Measurements from ENCODE around the gene STARD9. TPM values are rescaled to one million over a fixed set of nuclear protein-coding genes. Genes with fewer than 3 reads are reported as not detected.
A peak's percentile ranks its signal among the peaks of the same experiment; 100 is the strongest.

Gene STARD9
- total RNA-seq, 4 donors from 2014 or later, result 22.8 to 67.2 (median 25.2) TPM

- Histone ChIP-seq H3K36me3 (no peaks in the 10 kb centered on the region), H3K27me3 (no peaks in the 10 kb centered on the region), H3K9me3 (no peaks in the 10 kb centered on the region), H3K4me3 (peak overlapping the region; percentile 37 to 65), H3K27ac (peak overlapping the region; percentile 91 to 95), H3K4me1 (peaks cover 0 to 4% of the 10 kb centered on the region in 2 donors)
- TF ChIP-seq CTCF (IDR thresholded peaks at IDR 0.05) (no peak), POLR2A (IDR thresholded peaks at IDR 0.05) (no peak)
- intact Hi-C loops (cut with DNase I; ENCODE audit: low total_unique reads), result loop anchor here (10.0 kb wide), 1 partner anchor 189 kb away; the partner anchor contains the start of gene TTBK2
- DNase-seq, result no peak
Measured at GRCh38 chr15:42735382-42736165, 160.2 kb downstream of the STARD9 start.

- DNase-seq, result peak in 1 of 2 donors; percentile 47
- intact Hi-C loops (cut with DNase I; ENCODE audit: low total_unique reads), result loop anchor here (10.0 kb wide), 1 partner anchor 189 kb away; the partner anchor contains the start of gene TTBK2
- TF ChIP-seq POLR2A (IDR thresholded peaks at IDR 0.05) (no peak), CTCF (IDR thresholded peaks at IDR 0.05) (no peak)
- no peaks in the 10 kb centered on the region for H3K27me3 ChIP-seq
- peak overlapping the region; percentile 37 to 65 for H3K4me3 ChIP-seq
- H3K36me3 ChIP-seq, result no peaks in the 10 kb centered on the region
- no peaks in the 10 kb centered on the region for H3K9me3 ChIP-seq
- H3K27ac ChIP-seq, result peak overlapping the region; percentile 91 to 95
- peaks cover 0 to 4% of the 10 kb centered on the region in 2 donors for H3K4me1 ChIP-seq
Measured at GRCh38 chr15:42736178-42736792, 160.9 kb downstream of the STARD9 start.

GRCh38 chr15:42736793-42737528 lies 161.6 kb downstream of the STARD9 start, which contains the start of gene CDAN1:
Gene CDAN1 (minus strand): TSS chr15:42737128. CDS start chr15:42737102, 26 bp downstream.
- intact Hi-C loops (cut with DNase I; ENCODE audit: low total_unique reads), result loop anchor here (10.0 kb wide), 1 partner anchor 188 kb away; the partner anchor contains the start of gene TTBK2
- TF ChIP-seq POLR2A (IDR thresholded peaks at IDR 0.05) (peak; percentile 71 to 91), CTCF (IDR thresholded peaks at IDR 0.05) (peak in 2 of 4 experiments; percentile 9 to 19)

GRCh38 chr15:42737529-42738328 lies 162.3 kb downstream of the STARD9 start:
- TF ChIP-seq CTCF (IDR thresholded peaks at IDR 0.05) (no peak), POLR2A (IDR thresholded peaks at IDR 0.05) (no peak)
- Histone ChIP-seq H3K36me3 (no peaks in the 10 kb centered on the region), H3K27ac (peak overlapping the region; percentile 91 to 95), H3K27me3 (no peaks in the 10 kb centered on the region), H3K4me1 (peaks cover 0 to 4% of the 10 kb centered on the region in 2 donors), H3K9me3 (no peaks in the 10 kb centered on the region), H3K4me3 (peak overlapping the region; percentile 37 to 65)
- intact Hi-C loops (cut with DNase I; ENCODE audit: low total_unique reads), result loop anchor here (10.0 kb wide), 1 partner anchor 187 kb away; the partner anchor contains the start of gene TTBK2
- DNase-seq, result no peak

More at GRCh38 chr15:42736793-42737528, 161.6 kb downstream of the STARD9 start, which contains the start of gene CDAN1:
- H3K9me3 ChIP-seq, result no peaks in the 10 kb centered on the region
- peak within 1 kb of the TSS; percentile 91 to 95 for H3K27ac ChIP-seq
- peak within 1 kb of the TSS; percentile 37 to 65 for H3K4me3 ChIP-seq
- peak; percentile 90 to 94 for DNase-seq
- peaks cover 0 to 4% of the 10 kb centered on the region in 2 donors for H3K4me1 ChIP-seq
- no peaks in the 10 kb centered on the region for H3K36me3 ChIP-seq
- no peaks in the 10 kb centered on the region for H3K27me3 ChIP-seq

Measured in uterus (tissue), 4 donors.